ENCODE results near the gene B3GNT5.

DNA sequence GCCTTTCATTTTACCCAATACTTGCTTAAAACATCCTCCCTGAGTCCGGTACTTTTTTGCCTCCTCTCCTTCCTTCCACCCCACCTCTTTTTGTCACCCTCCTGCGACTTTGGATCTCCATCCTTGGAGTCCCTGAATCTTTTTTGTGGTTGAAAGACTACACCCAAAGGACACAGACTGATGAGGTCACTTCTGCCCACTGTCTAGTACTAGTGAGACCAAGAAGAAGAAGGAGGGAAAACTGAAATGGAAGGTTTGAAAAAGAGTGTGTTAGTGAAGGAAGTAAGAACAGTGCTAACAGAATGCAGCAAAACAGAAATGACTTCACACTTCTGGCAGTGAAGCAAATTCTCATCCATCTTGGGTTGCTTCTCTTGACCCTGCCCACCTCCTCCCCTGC is 6.6 kb downstream of the B3GNT5 start:
- TF ChIP-seq, protein P1, sequence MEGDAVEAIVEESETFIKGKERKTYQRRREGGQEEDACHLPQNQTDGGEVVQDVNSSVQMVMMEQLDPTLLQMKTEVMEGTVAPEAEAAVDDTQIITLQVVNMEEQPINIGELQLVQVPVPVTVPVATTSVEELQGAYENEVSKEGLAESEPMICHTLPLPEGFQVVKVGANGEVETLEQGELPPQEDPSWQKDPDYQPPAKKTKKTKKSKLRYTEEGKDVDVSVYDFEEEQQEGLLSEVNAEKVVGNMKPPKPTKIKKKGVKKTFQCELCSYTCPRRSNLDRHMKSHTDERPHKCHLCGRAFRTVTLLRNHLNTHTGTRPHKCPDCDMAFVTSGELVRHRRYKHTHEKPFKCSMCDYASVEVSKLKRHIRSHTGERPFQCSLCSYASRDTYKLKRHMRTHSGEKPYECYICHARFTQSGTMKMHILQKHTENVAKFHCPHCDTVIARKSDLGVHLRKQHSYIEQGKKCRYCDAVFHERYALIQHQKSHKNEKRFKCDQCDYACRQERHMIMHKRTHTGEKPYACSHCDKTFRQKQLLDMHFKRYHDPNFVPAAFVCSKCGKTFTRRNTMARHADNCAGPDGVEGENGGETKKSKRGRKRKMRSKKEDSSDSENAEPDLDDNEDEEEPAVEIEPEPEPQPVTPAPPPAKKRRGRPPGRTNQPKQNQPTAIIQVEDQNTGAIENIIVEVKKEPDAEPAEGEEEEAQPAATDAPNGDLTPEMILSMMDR (IDR thresholded peaks at IDR 0.05), result no peak
- TF ChIP-seq POLR2A (IDR thresholded peaks at IDR 0.05), result no peak
